KMS-11 (cell line): ENCODE results near the gene GALNT17.

Experiments
- H2AFZ ChIP-seq: fragments of 200-600 bp; sonication (generic); 2 replicates; pipeline ENCODE4 v1.6.1; 2016; ENCODE audit warnings: antibody characterized with exemption, mixed run types, low read depth
- H3K27ac ChIP-seq: fragments of 200-600 bp; sonication (generic); 2 replicates; pipeline ENCODE4 v1.6.1; 2016; ENCODE audit warnings: mild to moderate bottlenecking, mixed run types
- H3K27me3 ChIP-seq: fragments of 200-600 bp; sonication (generic); 2 replicates; pipeline ENCODE4 v1.6.1; 2017; ENCODE audit warnings: mild to moderate bottlenecking, low read depth, mixed run types, moderate library complexity; ENCODE audit not compliant: insufficient read depth
- H3K36me3 ChIP-seq: fragments of 200-600 bp; sonication (generic); 2 replicates; pipeline ENCODE4 v1.6.1; 2017; ENCODE audit warnings: mild to moderate bottlenecking, mixed run types; ENCODE audit not compliant: insufficient read depth
- H3K4me1 ChIP-seq: fragments of 200-600 bp; sonication (generic); 2 replicates; pipeline ENCODE4 v1.6.1; 2016; ENCODE audit warnings: mild to moderate bottlenecking, low read depth, mixed run types; ENCODE audit not compliant: poor library complexity, severe bottlenecking
- H3K4me2 ChIP-seq: fragments of 200-600 bp; sonication (generic); 2 replicates; pipeline ENCODE4 v1.7.0; 2016; ENCODE audit warnings: mild to moderate bottlenecking, mixed run types
- H3K4me3 ChIP-seq: fragments of 200-600 bp; sonication (generic); IDR thresholded peaks from 2 replicates; pipeline ENCODE4 v1.6.1; 2017; ENCODE audit warnings: low read depth, low read length, mixed read lengths; ENCODE audit not compliant: insufficient read depth
- H3K79me2 ChIP-seq: fragments of 200-600 bp; sonication (generic); 2 replicates; pipeline ENCODE4 v1.6.1; 2016; ENCODE audit warnings: low read depth, mixed run types; ENCODE audit not compliant: insufficient read depth
- H3K9ac ChIP-seq: fragments of 200-600 bp; sonication (generic); 2 replicates; pipeline ENCODE4 v1.6.1; 2016; ENCODE audit warnings: mild to moderate bottlenecking, mixed run types
- H4K20me1 ChIP-seq: fragments of 200-600 bp; sonication (generic); 2 replicates; pipeline ENCODE4 v1.6.1; 2016; ENCODE audit warnings: mild to moderate bottlenecking, mixed run types; ENCODE audit not compliant: insufficient read depth
- CTCF ChIP-seq: fragments of 200-600 bp; sonication (generic); conservative IDR thresholded peaks from 2 replicates; pipeline ENCODE4 v1.6.1; 2017; ENCODE audit warnings: low read depth, mild to moderate bottlenecking, antibody characterized with exemption, low read length, moderate library complexity, mixed read lengths

GALNT17 gene

GRCh38 chr7:71144963-71145362 is 13.0 kb downstream of the GALNT17 start:
- H3K9ac ChIP-seq: no peak overlapping the region
- H3K36me3 ChIP-seq: no peaks in the 10 kb centered on the region
- H3K27ac ChIP-seq: no peak overlapping the region
- H2AFZ ChIP-seq: no peak overlapping the region
- H3K27me3 ChIP-seq: no peaks in the 10 kb centered on the region
- H3K4me1 ChIP-seq: peaks cover 5% of the 10 kb centered on the region
- H3K4me2 ChIP-seq: no peak overlapping the region
- no peak overlapping the region for H3K4me3 ChIP-seq
- H3K79me2 ChIP-seq: no peaks in the 10 kb centered on the region
- no peaks in the 10 kb centered on the region for H4K20me1 ChIP-seq
- no peak for TF ChIP-seq CTCF

- no peaks in the 10 kb centered on the region for H3K36me3 ChIP-seq
- H2AFZ ChIP-seq: no peak overlapping the region
- no peak overlapping the region for H3K9ac ChIP-seq
- no peak for TF ChIP-seq CTCF
- H3K27me3 ChIP-seq: no peaks in the 10 kb centered on the region
- H3K4me1 ChIP-seq: peaks cover 5% of the 10 kb centered on the region
- no peak overlapping the region for H3K27ac ChIP-seq
- H4K20me1 ChIP-seq: no peaks in the 10 kb centered on the region
- H3K79me2 ChIP-seq: no peaks in the 10 kb centered on the region
- no peak overlapping the region for H3K4me2 ChIP-seq
- no peak overlapping the region for H3K4me3 ChIP-seq
Observed at GRCh38 chr7:71145906-71146901, 14.3 kb downstream of the GALNT17 start.

GRCh38 chr7:71148098-71148497 is 16.2 kb downstream of the GALNT17 start:
- Histone ChIP-seq H3K4me1 (peaks cover 5% of the 10 kb centered on the region), H3K9ac (no peak overlapping the region), H3K79me2 (no peaks in the 10 kb centered on the region)

GRCh38 chr7:71155236-71155635 is 23.3 kb downstream of the GALNT17 start:
- Histone ChIP-seq H2AFZ (no peak overlapping the region), H3K4me1 (no peaks in the 10 kb centered on the region), H3K27ac (no peak overlapping the region), H3K36me3 (no peaks in the 10 kb centered on the region), H3K9ac (no peak overlapping the region), H3K4me3 (no peak overlapping the region), H3K79me2 (no peaks in the 10 kb centered on the region), H3K27me3 (no peaks in the 10 kb centered on the region), H3K4me2 (no peak overlapping the region), H4K20me1 (no peaks in the 10 kb centered on the region)
- TF ChIP-seq CTCF: no peak

More at GRCh38 chr7:71148098-71148497, 16.2 kb downstream of the GALNT17 start:
- Histone ChIP-seq H3K27ac (no peak overlapping the region), H3K4me2 (no peak overlapping the region), H2AFZ (no peak overlapping the region), H3K4me3 (no peak overlapping the region), H3K36me3 (no peaks in the 10 kb centered on the region), H3K27me3 (no peaks in the 10 kb centered on the region), H4K20me1 (no peaks in the 10 kb centered on the region)
- TF ChIP-seq CTCF: no peak
